Heart left ventricle (tissue), 13 donors: Measurements from ENCODE around the gene TRHDE.

Source experiments
- CTCF ChIP-seq, 12 donors: fragments of 200-600 bp; sonication (generic) in 4 of 12; IDR thresholded peaks; one replicate each; pipeline versions ENCODE4 v1.5.0 to v1.8.0; 2018 to 2022; ENCODE audit warnings: antibody characterized with exemption in 12 of 12, mild to moderate bottlenecking in 5 of 12
- POLR2A ChIP-seq, 2 donors: fragments of 450-650 bp; IDR thresholded peaks; one replicate each; pipeline ENCODE4 v1.6.1; 2017; ENCODE audit warnings: antibody characterized with exemption in 2 of 2, mild to moderate bottlenecking in 2 of 2, moderate library complexity in 2 of 2
- donor health status: ischemic (EF 13 %, LVEDD 7.1; RV severe dilation, severe dysfunction).
- donor health status: DM: no; HTN: yes; CAD: no.
- donor health status: DM: no; HTN: no; CAD: no.
- donor health status: ischemic (EF 25% LVEDD 6.9; RV normal size, moderate dysfunction).
- donor health status: ischemic (EF 25% LVEDD 5.7; RV mildly dilated, moderate dysfunction).
- donor health status: ischemic (EF 35%, LVEDD 5.7; RV mildly dilated, moderate dysfunction).
- donor health status: nonischemic (EF 11% LVEDD 7.7; RV severe dilation, severe dysfunction).
- donor health status: DM: yes; HTN: yes; CAD: no.
- donor health status: PGD.
- donor health status: ischemic (EF 29% LVEDD 5.4; RV normal size, mild dysfunction).
- donor health status: nonischemic (EF 23%, LVEDD 6.1; RV moderate dilation, normal function).

DNA sequence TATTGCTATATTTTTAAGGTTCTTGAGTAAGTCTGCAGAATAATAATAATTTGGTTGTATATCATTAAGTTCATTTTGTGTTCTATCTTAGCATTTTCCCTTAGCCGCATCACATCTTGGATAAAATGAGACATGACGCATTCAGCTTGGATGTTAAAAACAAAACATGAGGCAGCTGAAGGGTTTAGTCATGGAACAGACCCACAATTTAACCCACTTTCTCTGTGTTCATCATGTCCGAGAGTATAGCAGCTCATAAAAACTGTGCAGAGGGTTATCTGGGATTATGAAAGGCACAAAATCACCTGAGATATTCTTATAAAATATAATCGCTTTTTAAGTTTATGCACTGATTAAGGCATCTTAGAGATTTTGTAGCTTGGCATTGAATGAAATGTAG lies 219.3 kb downstream of the TRHDE start:
- TF ChIP-seq CTCF (IDR thresholded peaks at IDR 0.05) (no peak), POLR2A (IDR thresholded peaks at IDR 0.05) (no peak)
